T-helper 2 cell (primary cell): ENCODE measurements around the gene THSD7A.

Experiments
- DNase-seq, 5 experiments: peaks; one replicate each; pipeline versions ENCODE4 v3.0.0 to v3.0.0-alpha.2; 2012 to 2022
- total RNA-seq, 2 donors: gene quantifications; one replicate each; lab custom pipeline; 2026; lab: John Stamatoyannopoulos, UW

The THSD7A gene
- 0 reads per million in 2 donors for total RNA-seq

- DNase-seq: peak in 1 of 5 experiments; percentile 6
Measured at GRCh38 chr7:11831736-11832495, at the start of gene THSD7A. Gene THSD7A (minus strand): TSS chr7:11832198. CDS start chr7:11831946, 252 bp downstream.

DNA sequence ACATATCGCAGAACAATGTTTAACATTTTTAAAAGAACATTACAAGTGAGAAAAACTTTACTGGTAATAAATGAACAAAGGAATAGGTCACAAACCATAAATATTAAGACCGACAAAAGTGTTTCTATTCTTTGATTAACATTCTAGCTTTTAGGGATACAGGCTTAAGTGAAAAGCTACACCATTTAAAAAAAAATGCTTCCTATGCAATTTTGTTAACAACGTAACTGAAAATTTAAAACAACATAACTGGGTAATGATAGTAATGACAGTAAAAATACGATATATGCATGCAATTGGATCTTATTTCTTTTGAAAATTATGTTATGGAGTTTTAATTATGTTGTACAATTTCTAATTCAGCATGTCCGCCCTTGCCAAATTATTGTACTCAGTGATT lies 49.7 kb upstream of the THSD7A start:
- DNase-seq: no peak

GRCh38 chr7:11875635-11876034 lies 43.6 kb upstream of the THSD7A start:
- DNase-seq: no peak

DNA sequence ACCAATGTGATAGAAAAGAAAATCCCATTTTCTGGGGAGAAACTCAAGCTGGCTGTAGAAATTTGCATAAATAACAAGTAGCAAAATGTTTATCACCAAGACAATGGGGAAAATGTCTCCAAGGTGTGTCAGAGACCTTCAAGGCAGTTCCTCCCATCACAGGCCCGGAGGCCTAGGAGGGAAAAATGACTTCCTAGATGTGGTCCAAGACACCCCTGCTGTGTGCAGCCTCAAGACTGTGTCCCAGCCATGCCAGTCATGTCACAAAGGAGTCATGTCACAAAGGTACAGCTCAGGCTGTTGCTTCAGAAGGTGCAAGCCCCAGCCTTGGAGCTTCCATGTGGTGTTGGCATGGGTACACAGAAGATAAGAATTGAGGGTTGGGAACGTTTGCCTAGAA lies 33.7 kb upstream of the THSD7A start:
- DNase-seq: no peak

- DNase-seq: no peak
Measured at GRCh38 chr7:11858622-11859302, 26.8 kb upstream of the THSD7A start.

GRCh38 chr7:11858026-11858425 lies 26.0 kb upstream of the THSD7A start:
- no peak for DNase-seq

DNA sequence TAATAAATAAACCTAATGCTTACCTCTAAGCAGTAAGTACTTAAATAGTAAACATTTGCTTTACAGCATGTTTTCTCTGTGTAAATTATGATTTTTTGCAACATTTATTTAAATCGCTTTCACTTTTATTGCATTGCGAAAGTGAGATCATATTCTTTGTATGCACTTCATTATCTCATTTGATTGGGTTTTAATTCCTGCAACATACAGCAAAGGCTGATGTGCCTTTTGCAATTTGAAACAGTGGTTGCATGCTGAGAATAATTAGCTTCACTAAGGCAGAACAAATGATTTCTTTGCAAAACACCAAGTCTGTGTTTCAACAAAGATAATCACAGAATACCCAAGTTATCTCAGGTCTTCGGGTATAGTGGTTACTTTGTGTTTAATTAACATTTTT lies 16.3 kb upstream of the THSD7A start:
- DNase-seq: no peak

DNA sequence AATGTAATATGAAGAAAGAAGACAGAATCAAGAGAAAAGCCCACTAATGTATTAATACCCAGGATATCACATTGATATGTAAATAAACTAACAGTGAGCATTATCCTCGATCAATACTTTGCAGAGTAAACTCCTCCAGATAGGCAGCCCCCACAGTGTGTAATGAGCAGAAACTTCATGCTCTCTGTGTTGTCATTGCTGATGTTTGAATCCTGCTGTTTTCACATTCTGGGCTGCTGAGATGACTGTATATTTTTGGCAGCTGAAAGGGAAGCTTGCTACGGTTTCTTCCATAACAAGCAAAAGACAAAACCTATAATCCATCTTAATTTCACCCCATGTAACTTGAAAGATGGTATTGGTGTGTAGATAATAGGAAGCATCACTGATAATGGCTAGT lies 15.3 kb upstream of the THSD7A start:
- no peak for DNase-seq

DNA sequence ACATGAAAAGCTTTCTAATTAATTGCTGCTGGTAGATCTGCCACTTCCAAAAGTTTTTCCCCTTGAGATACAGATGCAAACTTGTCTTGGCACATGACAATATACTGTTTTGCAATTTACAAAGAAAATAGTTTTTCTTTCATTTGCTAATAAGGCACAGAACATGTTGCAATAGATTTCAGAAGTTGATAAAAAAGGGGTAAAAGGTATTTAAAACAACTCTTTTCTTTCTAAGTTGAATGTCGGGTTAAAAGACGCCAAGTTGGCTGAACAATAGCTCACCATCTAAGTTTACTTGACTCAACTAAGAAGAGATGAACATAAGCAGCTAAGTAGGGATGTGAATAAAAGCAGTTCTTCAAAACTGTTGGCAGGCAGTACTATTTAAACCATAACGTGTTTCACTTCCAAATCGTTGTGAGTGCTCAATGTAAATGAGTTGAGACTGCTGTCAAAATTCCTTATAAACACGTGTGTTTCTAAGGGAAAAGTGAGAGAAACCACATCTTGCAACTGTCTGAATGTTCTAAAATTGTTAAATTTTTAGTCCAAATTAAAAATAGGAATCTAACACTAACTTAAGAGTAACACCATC lies 14.5 kb upstream of the THSD7A start:
- DNase-seq: no peak

- DNase-seq: no peak
Measured at GRCh38 chr7:11843113-11843765, 11.2 kb upstream of the THSD7A start.

DNA sequence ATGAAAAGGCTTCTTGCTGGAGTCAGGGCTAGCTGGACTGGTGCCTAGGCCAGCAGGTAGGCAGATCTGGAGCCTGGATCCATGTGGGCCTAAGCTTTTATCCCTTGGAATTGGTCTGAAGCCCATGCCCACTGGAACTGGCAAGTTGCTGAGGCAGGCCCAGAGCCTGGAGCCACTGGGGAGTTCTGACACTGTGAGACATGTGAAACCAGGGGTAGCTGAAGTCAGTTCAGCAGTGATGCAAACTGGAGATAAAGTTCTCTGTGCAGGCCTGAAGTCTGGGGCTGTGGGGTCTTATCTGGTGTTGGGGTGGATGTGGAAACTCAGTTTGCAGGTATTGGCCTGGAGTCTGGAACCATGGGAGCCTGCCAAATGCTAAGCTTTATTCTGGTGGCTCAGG lies 9.7 kb upstream of the THSD7A start:
- DNase-seq: no peak

GRCh38 chr7:11835260-11835659 lies 3.3 kb upstream of the THSD7A start:
- DNase-seq: no peak

DNA sequence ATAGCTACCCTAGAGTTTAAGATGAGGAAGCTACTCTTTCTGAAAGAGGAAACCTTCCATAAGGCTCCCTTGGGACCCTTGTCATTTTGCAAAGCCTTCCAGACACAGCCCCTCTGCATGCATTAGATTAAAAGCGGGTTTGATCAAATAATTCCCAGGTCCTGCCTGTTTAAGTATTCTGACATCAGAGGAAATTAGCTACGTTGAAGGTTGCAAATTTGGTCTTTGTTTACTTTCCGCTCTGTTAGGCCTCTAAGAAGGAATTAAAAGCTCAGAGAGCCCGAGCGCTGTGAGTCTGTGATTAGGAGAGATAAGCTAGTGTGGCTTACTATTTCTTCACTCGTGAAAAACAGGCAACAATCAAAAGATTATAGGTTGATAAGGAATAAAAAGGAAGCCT lies 1.4 kb upstream of the THSD7A start:
- DNase-seq: no peak

DNA sequence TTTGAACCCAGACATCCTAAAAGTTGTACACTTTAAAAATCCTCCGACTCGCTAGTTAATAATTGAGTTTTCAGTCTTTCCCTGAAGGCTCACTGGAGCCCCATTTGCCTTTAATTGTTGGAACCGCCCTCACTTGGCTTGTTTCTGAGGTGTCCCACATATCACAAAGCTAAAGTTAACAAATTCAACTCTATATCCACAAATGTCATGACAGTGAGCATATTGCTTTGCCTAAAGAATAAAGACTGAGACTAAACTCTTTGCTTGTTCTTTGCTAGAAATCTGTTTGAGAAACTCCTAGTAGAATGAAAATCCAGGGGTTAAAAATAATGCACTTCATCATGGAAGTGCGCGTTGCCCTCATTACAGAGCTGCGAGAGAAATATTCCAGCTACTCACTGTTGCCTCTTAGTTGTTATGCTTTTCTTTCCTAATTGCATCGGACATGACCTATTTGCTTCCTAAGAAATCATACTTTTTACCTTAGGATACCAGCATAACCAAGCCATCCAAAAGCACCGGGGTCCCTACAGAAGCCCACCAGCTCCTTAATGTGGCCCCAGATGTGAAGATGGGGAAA lies 752 bp downstream of the THSD7A start:
- DNase-seq: no peak

- no peak for DNase-seq
Measured at GRCh38 chr7:11830582-11831155, 1.3 kb downstream of the THSD7A start.

GRCh38 chr7:11829954-11830353 lies 2.0 kb downstream of the THSD7A start:
- no peak for DNase-seq

DNA sequence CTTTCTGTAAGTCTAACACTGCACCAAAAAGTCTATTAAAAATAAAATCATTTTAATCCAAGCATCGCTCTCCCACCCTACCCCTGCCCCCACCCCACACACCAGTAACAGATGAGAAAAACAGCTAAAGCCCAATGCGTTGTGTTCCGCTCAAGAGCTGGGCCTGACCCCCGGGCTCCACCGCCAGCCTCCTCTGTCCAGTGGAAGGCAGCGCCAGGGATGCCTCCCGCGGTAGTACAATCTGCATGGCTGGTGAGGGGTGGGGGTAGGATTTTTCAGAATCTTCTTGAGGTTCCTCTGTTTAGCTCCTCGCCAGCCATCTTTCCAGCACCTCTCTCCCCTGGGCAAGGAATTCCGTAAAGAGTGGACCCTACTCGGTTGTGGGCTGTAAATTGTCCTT lies 12.1 kb downstream of the THSD7A start:
- DNase-seq: no peak

DNA sequence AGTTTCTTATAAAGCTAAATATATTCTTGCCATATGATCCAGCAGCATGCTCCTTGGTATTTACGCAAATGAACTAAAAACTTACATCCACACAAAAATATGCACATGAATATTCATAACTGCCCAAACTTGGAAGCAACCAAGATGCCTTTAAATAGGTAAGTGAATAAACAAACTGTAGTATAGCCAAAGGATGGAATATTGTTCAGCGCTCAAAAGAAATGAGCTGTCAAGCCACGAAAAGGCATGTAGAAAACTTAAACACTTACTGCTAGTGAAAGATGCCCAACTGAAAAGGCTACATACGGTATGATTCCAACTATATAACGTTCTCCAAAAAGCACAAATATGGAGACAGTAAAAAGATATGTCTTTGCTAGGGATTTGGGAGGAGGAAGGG lies 12.7 kb downstream of the THSD7A start:
- DNase-seq: no peak

GRCh38 chr7:11818281-11818680 lies 13.7 kb downstream of the THSD7A start:
- no peak for DNase-seq

- no peak for DNase-seq
Measured at GRCh38 chr7:11817111-11817740, 14.8 kb downstream of the THSD7A start.

DNA sequence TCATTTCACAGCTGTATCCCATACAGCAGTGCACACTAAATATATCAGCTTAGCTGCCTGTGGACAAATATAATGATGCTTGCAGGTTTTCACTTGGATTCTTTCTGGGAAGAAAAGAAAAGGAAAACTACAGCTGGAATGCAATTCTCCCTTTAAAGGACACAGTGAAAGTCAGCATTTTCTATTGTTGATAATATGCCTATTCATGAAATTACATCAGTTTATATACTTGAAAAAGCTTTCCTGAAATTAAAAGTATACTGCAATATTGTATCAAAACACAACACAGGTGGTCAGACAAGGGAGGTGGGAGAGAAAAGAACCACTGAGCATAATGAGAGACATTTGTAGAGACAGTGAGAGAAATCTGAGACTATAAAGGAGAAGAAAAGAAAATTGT lies 20.3 kb downstream of the THSD7A start:
- DNase-seq: no peak

DNA sequence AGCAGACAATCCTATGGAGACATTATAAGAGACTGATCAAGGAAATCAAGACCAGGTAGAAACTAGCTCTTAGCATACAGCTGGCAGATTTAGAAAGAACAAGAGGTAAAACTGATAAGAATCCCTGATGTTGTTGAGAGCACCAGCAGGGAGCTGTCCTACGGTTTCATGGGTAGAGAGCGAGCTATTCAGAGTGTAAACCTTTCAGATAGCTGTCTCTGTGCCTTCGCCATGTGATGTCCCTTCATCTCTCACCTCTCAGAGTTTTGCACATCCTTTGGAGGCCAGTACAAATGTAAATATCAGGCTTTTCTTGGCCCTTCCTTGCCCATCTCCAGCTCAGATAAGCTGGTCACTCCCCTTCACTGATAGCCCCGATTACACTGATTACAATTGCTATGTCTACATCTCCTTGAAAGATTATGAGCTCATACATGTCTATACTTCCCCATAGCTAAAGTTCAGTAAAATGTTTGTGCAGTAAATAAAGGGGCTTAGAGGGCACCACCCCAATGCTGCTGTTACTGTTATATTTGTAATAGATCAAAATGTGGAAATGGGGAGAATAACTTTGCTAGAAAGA lies 21.9 kb downstream of the THSD7A start:
- DNase-seq: no peak
